ENCODE results near the gene NUDT3. TPM values are rescaled to one million over a fixed set of nuclear protein-coding genes. Genes with fewer than 3 reads are reported as not detected.

The NUDT3 gene
- total and polyA plus RNA-seq, 2 experiments from 2014 or later = 12.1 to 31.1 TPM

DNA sequence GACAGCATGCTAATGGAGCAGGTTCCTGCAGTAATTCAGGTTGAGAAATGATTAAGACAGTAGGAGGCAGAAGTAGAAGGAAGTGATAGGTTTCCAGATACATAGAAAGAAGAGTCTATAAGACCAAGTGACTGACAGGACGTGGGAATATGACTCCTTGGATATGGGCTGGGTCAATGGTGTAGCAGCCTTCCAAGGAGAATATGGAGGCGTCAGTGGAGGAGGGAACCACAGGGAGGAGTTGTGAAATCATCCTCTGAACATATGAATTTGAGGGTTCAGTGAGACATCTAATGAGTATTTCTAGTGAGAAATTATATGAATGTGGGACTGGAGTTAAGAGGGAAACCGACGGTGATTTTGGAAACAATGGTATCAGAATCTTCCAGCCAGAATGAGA, 43.3 kb downstream of the NUDT3 start:
- Histone ChIP-seq H3K79me2 (replicated peaks; ENCODE audit: insufficient read depth) (peaks cover 80% of the 10 kb centered on the region), H3F3A (replicated peaks; ENCODE audit: low read depth) (no peaks in the 10 kb centered on the region), H3K27ac (ENCODE audit: low read depth) (no peak overlapping the region), H3K4me3 (no peak overlapping the region), H3K4me1 (ENCODE audit: insufficient read depth) (no peaks in the 10 kb centered on the region), H3K36me3 (ENCODE audit: insufficient read depth) (no peaks in the 10 kb centered on the region), H4K20me1 (replicated peaks; ENCODE audit: insufficient read depth) (peaks cover 19% of the 10 kb centered on the region), H3K9me2 (ENCODE audit: insufficient read depth) (no peaks in the 10 kb centered on the region), H3K4me2 (no peak overlapping the region), H2AFZ (no peak overlapping the region), H3K27me3 (ENCODE audit: insufficient read depth) (no peaks in the 10 kb centered on the region)
- TF ChIP-seq STAT1 (IDR thresholded peaks at IDR 0.05; ENCODE audit: unreplicated experiment) (no peak), EZH2 (IDR thresholded peaks at IDR 0.05; ENCODE audit: low read depth, unreplicated experiment) (no peak), NANOG (IDR thresholded peaks at IDR 0.05; ENCODE audit: borderline replicate concordance) (no peak), POLR2AphosphoS5 (IDR thresholded peaks at IDR 0.05; ENCODE audit: low read depth) (no peak), ZNF114 (CRISPR knock-in tag; IDR thresholded peaks at IDR 0.05) (no peak), ZNF331 (CRISPR knock-in tag; IDR thresholded peaks at IDR 0.05; ENCODE audit: low read depth) (no peak)
- TF ChIP-seq, protein P1, sequence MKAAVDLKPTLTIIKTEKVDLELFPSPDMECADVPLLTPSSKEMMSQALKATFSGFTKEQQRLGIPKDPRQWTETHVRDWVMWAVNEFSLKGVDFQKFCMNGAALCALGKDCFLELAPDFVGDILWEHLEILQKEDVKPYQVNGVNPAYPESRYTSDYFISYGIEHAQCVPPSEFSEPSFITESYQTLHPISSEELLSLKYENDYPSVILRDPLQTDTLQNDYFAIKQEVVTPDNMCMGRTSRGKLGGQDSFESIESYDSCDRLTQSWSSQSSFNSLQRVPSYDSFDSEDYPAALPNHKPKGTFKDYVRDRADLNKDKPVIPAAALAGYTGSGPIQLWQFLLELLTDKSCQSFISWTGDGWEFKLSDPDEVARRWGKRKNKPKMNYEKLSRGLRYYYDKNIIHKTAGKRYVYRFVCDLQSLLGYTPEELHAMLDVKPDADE (IDR thresholded peaks at IDR 0.05) = no peak
- TF ChIP-seq, protein P2, sequence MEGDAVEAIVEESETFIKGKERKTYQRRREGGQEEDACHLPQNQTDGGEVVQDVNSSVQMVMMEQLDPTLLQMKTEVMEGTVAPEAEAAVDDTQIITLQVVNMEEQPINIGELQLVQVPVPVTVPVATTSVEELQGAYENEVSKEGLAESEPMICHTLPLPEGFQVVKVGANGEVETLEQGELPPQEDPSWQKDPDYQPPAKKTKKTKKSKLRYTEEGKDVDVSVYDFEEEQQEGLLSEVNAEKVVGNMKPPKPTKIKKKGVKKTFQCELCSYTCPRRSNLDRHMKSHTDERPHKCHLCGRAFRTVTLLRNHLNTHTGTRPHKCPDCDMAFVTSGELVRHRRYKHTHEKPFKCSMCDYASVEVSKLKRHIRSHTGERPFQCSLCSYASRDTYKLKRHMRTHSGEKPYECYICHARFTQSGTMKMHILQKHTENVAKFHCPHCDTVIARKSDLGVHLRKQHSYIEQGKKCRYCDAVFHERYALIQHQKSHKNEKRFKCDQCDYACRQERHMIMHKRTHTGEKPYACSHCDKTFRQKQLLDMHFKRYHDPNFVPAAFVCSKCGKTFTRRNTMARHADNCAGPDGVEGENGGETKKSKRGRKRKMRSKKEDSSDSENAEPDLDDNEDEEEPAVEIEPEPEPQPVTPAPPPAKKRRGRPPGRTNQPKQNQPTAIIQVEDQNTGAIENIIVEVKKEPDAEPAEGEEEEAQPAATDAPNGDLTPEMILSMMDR (conservative IDR thresholded peaks at IDR 0.05; ENCODE audit: low read depth in 2 of 2) = no peak
- TF ChIP-seq, protein P3, sequence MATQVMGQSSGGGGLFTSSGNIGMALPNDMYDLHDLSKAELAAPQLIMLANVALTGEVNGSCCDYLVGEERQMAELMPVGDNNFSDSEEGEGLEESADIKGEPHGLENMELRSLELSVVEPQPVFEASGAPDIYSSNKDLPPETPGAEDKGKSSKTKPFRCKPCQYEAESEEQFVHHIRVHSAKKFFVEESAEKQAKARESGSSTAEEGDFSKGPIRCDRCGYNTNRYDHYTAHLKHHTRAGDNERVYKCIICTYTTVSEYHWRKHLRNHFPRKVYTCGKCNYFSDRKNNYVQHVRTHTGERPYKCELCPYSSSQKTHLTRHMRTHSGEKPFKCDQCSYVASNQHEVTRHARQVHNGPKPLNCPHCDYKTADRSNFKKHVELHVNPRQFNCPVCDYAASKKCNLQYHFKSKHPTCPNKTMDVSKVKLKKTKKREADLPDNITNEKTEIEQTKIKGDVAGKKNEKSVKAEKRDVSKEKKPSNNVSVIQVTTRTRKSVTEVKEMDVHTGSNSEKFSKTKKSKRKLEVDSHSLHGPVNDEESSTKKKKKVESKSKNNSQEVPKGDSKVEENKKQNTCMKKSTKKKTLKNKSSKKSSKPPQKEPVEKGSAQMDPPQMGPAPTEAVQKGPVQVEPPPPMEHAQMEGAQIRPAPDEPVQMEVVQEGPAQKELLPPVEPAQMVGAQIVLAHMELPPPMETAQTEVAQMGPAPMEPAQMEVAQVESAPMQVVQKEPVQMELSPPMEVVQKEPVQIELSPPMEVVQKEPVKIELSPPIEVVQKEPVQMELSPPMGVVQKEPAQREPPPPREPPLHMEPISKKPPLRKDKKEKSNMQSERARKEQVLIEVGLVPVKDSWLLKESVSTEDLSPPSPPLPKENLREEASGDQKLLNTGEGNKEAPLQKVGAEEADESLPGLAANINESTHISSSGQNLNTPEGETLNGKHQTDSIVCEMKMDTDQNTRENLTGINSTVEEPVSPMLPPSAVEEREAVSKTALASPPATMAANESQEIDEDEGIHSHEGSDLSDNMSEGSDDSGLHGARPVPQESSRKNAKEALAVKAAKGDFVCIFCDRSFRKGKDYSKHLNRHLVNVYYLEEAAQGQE (IDR thresholded peaks at IDR 0.05; ENCODE audit: unreplicated experiment) = no peak
- TF ChIP-seq, protein P4, sequence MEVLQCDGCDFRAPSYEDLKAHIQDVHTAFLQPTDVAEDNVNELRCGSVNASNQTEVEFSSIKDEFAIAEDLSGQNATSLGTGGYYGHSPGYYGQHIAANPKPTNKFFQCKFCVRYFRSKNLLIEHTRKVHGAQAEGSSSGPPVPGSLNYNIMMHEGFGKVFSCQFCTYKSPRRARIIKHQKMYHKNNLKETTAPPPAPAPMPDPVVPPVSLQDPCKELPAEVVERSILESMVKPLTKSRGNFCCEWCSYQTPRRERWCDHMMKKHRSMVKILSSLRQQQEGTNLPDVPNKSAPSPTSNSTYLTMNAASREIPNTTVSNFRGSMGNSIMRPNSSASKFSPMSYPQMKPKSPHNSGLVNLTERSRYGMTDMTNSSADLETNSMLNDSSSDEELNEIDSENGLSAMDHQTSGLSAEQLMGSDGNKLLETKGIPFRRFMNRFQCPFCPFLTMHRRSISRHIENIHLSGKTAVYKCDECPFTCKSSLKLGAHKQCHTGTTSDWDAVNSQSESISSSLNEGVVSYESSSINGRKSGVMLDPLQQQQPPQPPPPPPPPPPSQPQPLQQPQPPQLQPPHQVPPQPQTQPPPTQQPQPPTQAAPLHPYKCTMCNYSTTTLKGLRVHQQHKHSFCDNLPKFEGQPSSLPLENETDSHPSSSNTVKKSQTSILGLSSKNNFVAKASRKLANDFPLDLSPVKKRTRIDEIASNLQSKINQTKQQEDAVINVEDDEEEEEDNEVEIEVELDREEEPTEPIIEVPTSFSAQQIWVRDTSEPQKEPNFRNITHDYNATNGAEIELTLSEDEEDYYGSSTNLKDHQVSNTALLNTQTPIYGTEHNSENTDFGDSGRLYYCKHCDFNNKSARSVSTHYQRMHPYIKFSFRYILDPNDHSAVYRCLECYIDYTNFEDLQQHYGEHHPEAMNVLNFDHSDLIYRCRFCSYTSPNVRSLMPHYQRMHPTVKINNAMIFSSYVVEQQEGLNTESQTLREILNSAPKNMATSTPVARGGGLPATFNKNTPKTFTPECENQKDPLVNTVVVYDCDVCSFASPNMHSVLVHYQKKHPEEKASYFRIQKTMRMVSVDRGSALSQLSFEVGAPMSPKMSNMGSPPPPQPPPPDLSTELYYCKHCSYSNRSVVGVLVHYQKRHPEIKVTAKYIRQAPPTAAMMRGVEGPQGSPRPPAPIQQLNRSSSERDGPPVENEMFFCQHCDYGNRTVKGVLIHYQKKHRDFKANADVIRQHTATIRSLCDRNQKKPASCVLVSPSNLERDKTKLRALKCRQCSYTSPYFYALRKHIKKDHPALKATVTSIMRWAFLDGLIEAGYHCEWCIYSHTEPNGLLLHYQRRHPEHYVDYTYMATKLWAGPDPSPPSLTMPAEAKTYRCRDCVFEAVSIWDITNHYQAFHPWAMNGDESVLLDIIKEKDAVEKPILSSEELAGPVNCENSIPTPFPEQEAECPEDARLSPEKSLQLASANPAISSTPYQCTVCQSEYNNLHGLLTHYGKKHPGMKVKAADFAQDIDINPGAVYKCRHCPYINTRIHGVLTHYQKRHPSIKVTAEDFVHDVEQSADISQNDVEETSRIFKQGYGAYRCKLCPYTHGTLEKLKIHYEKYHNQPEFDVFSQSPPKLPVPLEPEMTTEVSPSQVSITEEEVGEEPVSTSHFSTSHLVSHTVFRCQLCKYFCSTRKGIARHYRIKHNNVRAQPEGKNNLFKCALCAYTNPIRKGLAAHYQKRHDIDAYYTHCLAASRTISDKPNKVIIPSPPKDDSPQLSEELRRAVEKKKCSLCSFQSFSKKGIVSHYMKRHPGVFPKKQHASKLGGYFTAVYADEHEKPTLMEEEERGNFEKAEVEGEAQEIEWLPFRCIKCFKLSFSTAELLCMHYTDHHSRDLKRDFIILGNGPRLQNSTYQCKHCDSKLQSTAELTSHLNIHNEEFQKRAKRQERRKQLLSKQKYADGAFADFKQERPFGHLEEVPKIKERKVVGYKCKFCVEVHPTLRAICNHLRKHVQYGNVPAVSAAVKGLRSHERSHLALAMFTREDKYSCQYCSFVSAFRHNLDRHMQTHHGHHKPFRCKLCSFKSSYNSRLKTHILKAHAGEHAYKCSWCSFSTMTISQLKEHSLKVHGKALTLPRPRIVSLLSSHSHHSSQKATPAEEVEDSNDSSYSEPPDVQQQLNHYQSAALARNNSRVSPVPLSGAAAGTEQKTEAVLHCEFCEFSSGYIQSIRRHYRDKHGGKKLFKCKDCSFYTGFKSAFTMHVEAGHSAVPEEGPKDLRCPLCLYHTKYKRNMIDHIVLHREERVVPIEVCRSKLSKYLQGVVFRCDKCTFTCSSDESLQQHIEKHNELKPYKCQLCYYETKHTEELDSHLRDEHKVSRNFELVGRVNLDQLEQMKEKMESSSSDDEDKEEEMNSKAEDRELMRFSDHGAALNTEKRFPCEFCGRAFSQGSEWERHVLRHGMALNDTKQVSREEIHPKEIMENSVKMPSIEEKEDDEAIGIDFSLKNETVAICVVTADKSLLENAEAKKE (CRISPR knock-in tag; IDR thresholded peaks at IDR 0.05) = no peak
- Mint-ChIP-seq H3K4me3 (no peak overlapping the region), H3K27ac (no peak overlapping the region), H3K4me1 (no peaks in the 10 kb centered on the region), H3K36me3 (ENCODE audit: low read depth) (no peaks in the 10 kb centered on the region), H3K9me3 (no peaks in the 10 kb centered on the region), H3K27me3 (ENCODE audit: insufficient read depth, low read depth, poor library complexity) (peaks cover 3% of the 10 kb centered on the region)
- no peak for DNase-seq (ENCODE audit: low spot score)
- ATAC-seq = no peak
